ENCODE results near the gene NEURL1B.

- no peak for TF ChIP-seq CTCF (IDR thresholded peaks at IDR 0.05)
- TF ChIP-seq POLR2A (IDR thresholded peaks at IDR 0.05), result no peak
These were observed 48.1 kb downstream of the NEURL1B start for GRCh38 chr5:172689218-172689572.

Data from body of pancreas (tissue), 4 donors.